Common myeloid progenitor, CD34-positive (primary cell): ENCODE measurements around the gene FRK.

ENCODE experiments used
- CTCF ChIA-PET: fragments of 350-600 bp; sonication (Branson Sonifier 250); formaldehyde crosslinking; loops from one replicate; lab custom pipeline; 2021; ENCODE audit warnings: antibody characterized with exemption; lab: Charles Lee
- POLR2A ChIA-PET: fragments of 350-600 bp; sonication (Branson Sonifier 250); formaldehyde crosslinking; loops from one replicate; lab custom pipeline; 2021; ENCODE audit warnings: antibody characterized with exemption; lab: Charles Lee
- DNase-seq, 3 donors: peaks; one replicate each; pipeline versions ENCODE4 v3.0.0 to v3.0.0-alpha.2; 2013
- H3K27ac ChIP-seq, 2 experiments: 1 replicate in 1 of 2; 2 replicates in 1 of 2; pipeline ENCODE4 v1.7.0; 2013; ENCODE audit warnings: inconsistent platforms in 2 of 2, low read length in 2 of 2, mild to moderate bottlenecking in 2 of 2, low read depth in 1 of 2, moderate library complexity in 1 of 2; ENCODE audit not compliant: severe bottlenecking in 2 of 2, insufficient read depth in 1 of 2, poor library complexity in 1 of 2
- H3K27me3 ChIP-seq, 5 experiments: replicated peaks in 2 of 5; 1 replicate in 3 of 5; 2 replicates in 2 of 5; pipeline versions ENCODE4 v1.6.1 to v1.7.0; 2013; ENCODE audit warnings: low read length in 4 of 5, mild to moderate bottlenecking in 2 of 5, moderate library complexity in 2 of 5, inconsistent platforms in 1 of 5; ENCODE audit not compliant: insufficient read depth in 5 of 5, control insufficient read depth in 4 of 5
- H3K36me3 ChIP-seq, 4 experiments: 1 replicate in 2 of 4; 2 replicates in 2 of 4; pipeline versions ENCODE4 v1.6.1 to v1.7.0; 2013; ENCODE audit warnings: low read length in 3 of 4, control low read depth in 1 of 4, mild to moderate bottlenecking in 1 of 4; ENCODE audit not compliant: control insufficient read depth in 4 of 4, insufficient read depth in 4 of 4
- H3K4me1 ChIP-seq, 4 experiments: 1 replicate in 3 of 4; 2 replicates in 1 of 4; pipeline versions ENCODE4 v1.6.1 to v1.7.1; 2013; ENCODE audit warnings: low read length in 3 of 4, mild to moderate bottlenecking in 3 of 4, control low read depth in 1 of 4, inconsistent platforms in 1 of 4, moderate library complexity in 1 of 4; ENCODE audit not compliant: control insufficient read depth in 4 of 4, insufficient read depth in 4 of 4; ENCODE audit errors: control extremely low read depth in 1 of 4
- H3K4me3 ChIP-seq, 7 experiments: 1 replicate in 4 of 7; 2 replicates in 3 of 7; pipeline versions ENCODE4 v1.5.1 to v1.7.0; 2013; ENCODE audit warnings: mild to moderate bottlenecking in 7 of 7, low read length in 6 of 7, moderate library complexity in 6 of 7, inconsistent platforms in 2 of 7, low read depth in 2 of 7, control low read depth in 1 of 7; ENCODE audit not compliant: insufficient read depth in 4 of 7, control insufficient read depth in 1 of 7; ENCODE audit errors: extremely low read depth in 1 of 7
- H3K9me3 ChIP-seq, 5 experiments: 1 replicate in 4 of 5; 2 replicates in 1 of 5; pipeline versions ENCODE4 v1.6.1 to v1.7.1; 2013; ENCODE audit warnings: low read length in 4 of 5, mild to moderate bottlenecking in 2 of 5, inconsistent platforms in 1 of 5, low read depth in 1 of 5, moderate library complexity in 1 of 5; ENCODE audit not compliant: control insufficient read depth in 4 of 5, insufficient read depth in 2 of 5; ENCODE audit errors: control extremely low read depth in 1 of 5
- WGBS: methylation state at CpG from one replicate; pipeline ENCODE4 v1.1.5; 2013; ENCODE audit not compliant: insufficient coverage; 5-methylcytosine and 5-hydroxymethylcytosine counted together

Gene FRK

GRCh38 chr6:116078522-116078921, 17.8 kb upstream of the FRK start:
- no peak for DNase-seq
- POLR2A ChIA-PET = no interaction called here
- WGBS = 100% methylated on average over 2 of the region's 3 CpGs

GRCh38 chr6:116074732-116075390, 14.2 kb upstream of the FRK start:
- WGBS = 100% methylated on average over 1 of the region's 2 CpGs
- ChIA-PET POLR2A (no interaction called here), CTCF (interaction anchor here (1.0 kb wide), 1 partner anchor 10 kb away, joined by 3 read pairs; no protein-coding TSS in a partner anchor)
- Histone ChIP-seq H3K4me3 (no peak overlapping the region), H3K4me1 (no peaks in the 10 kb centered on the region), H3K36me3 (no peaks in the 10 kb centered on the region), H3K9me3 (no peaks in the 10 kb centered on the region), H3K27ac (no peak overlapping the region), H3K27me3 (no peaks in the 10 kb centered on the region)
- DNase-seq = no peak

More at GRCh38 chr6:116078522-116078921, 17.8 kb upstream of the FRK start:
- Histone ChIP-seq H3K9me3 (peaks cover 0 to 2% (median 0%) of the 10 kb centered on the region in 5 experiments), H3K27ac (no peak overlapping the region), H3K36me3 (no peaks in the 10 kb centered on the region), H3K27me3 (no peaks in the 10 kb centered on the region), H3K4me3 (no peak overlapping the region), H3K4me1 (no peaks in the 10 kb centered on the region)
- CTCF ChIA-PET = interaction anchor here (1.5 kb wide), 1 partner anchor 37 kb away, joined by 3 read pairs; no protein-coding TSS in a partner anchor

- ChIA-PET CTCF (no interaction called here), POLR2A (no interaction called here)
- no peaks in the 10 kb centered on the region for H3K9me3 ChIP-seq
- H3K36me3 ChIP-seq = no peaks in the 10 kb centered on the region
- no peak overlapping the region for H3K4me3 ChIP-seq
- DNase-seq = no peak
- no peak overlapping the region for H3K27ac ChIP-seq
- 100% methylated on average over 2 of the region's 2 CpGs for WGBS
- no peaks in the 10 kb centered on the region for H3K27me3 ChIP-seq
- no peaks in the 10 kb centered on the region for H3K4me1 ChIP-seq
These were observed 13.2 kb upstream of the FRK start for GRCh38 chr6:116073765-116074440.

- no peak overlapping the region for H3K27ac ChIP-seq
- POLR2A ChIA-PET = no interaction called here
- WGBS = no CpG with 5 or more reads among the region's 1 CpG
- no peak overlapping the region for H3K4me3 ChIP-seq
- no peaks in the 10 kb centered on the region for H3K36me3 ChIP-seq
- no peaks in the 10 kb centered on the region for H3K9me3 ChIP-seq
- no peaks in the 10 kb centered on the region for H3K4me1 ChIP-seq
- DNase-seq = no peak
- CTCF ChIA-PET = no interaction called here
- no peaks in the 10 kb centered on the region for H3K27me3 ChIP-seq
These were observed 11.7 kb upstream of the FRK start for GRCh38 chr6:116072368-116072767.

GRCh38 chr6:116070616-116071389, 10.1 kb upstream of the FRK start:
- POLR2A ChIA-PET = no interaction called here
- no peak for DNase-seq
- no CpG with 5 or more reads among the region's 2 CpGs for whole genome bisulfite sequencing

GRCh38 chr6:116070101-116070500, 9.4 kb upstream of the FRK start:
- CTCF ChIA-PET = no interaction called here

More at GRCh38 chr6:116070616-116071389, 10.1 kb upstream of the FRK start:
- Histone ChIP-seq H3K27ac (no peak overlapping the region), H3K4me3 (no peak overlapping the region), H3K4me1 (no peaks in the 10 kb centered on the region), H3K9me3 (no peaks in the 10 kb centered on the region), H3K27me3 (no peaks in the 10 kb centered on the region), H3K36me3 (no peaks in the 10 kb centered on the region)
- CTCF ChIA-PET = no interaction called here

GRCh38 chr6:116066789-116067188, 6.1 kb upstream of the FRK start:
- Histone ChIP-seq H3K27me3 (no peaks in the 10 kb centered on the region), H3K9me3 (no peaks in the 10 kb centered on the region), H3K27ac (no peak overlapping the region), H3K4me3 (no peak overlapping the region), H3K4me1 (no peaks in the 10 kb centered on the region), H3K36me3 (no peaks in the 10 kb centered on the region)
- 100% methylated on average over 2 of the region's 2 CpGs for WGBS
- no peak for DNase-seq
- CTCF ChIA-PET = no interaction called here
- POLR2A ChIA-PET = no interaction called here

More at GRCh38 chr6:116070101-116070500, 9.4 kb upstream of the FRK start:
- Histone ChIP-seq H3K36me3 (no peaks in the 10 kb centered on the region), H3K9me3 (no peaks in the 10 kb centered on the region), H3K27ac (no peak overlapping the region), H3K4me3 (no peak overlapping the region), H3K27me3 (no peaks in the 10 kb centered on the region), H3K4me1 (no peaks in the 10 kb centered on the region)
- POLR2A ChIA-PET = no interaction called here
- WGBS = no CpG with 5 or more reads among the region's 1 CpG
- DNase-seq = no peak
